ENCODE measurements around the gene ODAD3.

DNA sequence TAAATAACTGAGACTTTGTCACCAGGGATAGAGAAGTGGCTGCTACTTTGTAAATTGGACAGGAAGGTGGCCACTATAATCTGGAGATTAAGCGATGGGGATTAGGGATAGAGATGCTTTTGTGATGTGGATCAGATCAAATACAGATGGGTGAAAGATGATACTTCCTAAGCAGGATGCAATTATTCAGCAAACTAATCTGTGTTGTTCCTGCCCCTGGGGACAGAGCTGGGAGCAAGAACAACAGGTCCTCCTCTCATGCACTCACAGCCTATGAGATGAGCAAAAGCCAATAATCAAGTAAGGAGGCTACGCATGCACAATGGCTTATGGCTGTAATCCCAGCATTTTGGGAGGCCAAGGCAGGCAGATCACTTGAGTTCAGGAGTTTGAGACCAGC lies 20.4 kb downstream of the ODAD3 start:
- TF ChIP-seq EZH2 (IDR thresholded peaks at IDR 0.05; ENCODE audit: borderline replicate concordance, low read depth, low read length, severe bottlenecking): no peak
- TF ChIP-seq, protein P1, sequence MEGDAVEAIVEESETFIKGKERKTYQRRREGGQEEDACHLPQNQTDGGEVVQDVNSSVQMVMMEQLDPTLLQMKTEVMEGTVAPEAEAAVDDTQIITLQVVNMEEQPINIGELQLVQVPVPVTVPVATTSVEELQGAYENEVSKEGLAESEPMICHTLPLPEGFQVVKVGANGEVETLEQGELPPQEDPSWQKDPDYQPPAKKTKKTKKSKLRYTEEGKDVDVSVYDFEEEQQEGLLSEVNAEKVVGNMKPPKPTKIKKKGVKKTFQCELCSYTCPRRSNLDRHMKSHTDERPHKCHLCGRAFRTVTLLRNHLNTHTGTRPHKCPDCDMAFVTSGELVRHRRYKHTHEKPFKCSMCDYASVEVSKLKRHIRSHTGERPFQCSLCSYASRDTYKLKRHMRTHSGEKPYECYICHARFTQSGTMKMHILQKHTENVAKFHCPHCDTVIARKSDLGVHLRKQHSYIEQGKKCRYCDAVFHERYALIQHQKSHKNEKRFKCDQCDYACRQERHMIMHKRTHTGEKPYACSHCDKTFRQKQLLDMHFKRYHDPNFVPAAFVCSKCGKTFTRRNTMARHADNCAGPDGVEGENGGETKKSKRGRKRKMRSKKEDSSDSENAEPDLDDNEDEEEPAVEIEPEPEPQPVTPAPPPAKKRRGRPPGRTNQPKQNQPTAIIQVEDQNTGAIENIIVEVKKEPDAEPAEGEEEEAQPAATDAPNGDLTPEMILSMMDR (IDR thresholded peaks at IDR 0.05; ENCODE audit: borderline replicate concordance, extremely low read depth, low read length, poor library complexity, severe bottlenecking): no peak

All from DND-41 (cell line).